GM23338 (cell line): ENCODE data around the gene CADPS2. TPM values are rescaled to one million over a fixed set of nuclear protein-coding genes. Genes with fewer than 3 reads are reported as not detected.
A peak's percentile ranks its signal among the peaks of the same experiment; 100 is the strongest.

Experiments
- ATAC-seq: fragments of 200-7000 bp; cut with Tn5 transposase; 3 replicates; pipeline ENCODE4 v1.9.1; 2020
- DNase-seq: peaks from one replicate; pipeline ENCODE4 v3.0.0-alpha.2; 2015; ENCODE audit warnings: low spot score
- H2AFZ ChIP-seq: fragments of 200-600 bp; sonication (generic); 2 replicates; pipeline ENCODE4 v1.8.0; 2016; ENCODE audit warnings: antibody characterized with exemption, mild to moderate bottlenecking, moderate library complexity
- H3F3A ChIP-seq: fragments of 200-600 bp; sonication (generic); replicated peaks from 2 replicates; pipeline ENCODE4 v1.8.0; 2017; ENCODE audit warnings: antibody characterized with exemption, mixed run types, low read depth
- H3K27ac ChIP-seq: fragments of 200-600 bp; sonication (generic); 2 replicates; pipeline ENCODE4 v1.6.1; 2016; ENCODE audit warnings: low read depth
- H3K27me3 ChIP-seq: fragments of 200-600 bp; sonication (generic); 2 replicates; pipeline ENCODE4 v1.8.0; 2016; ENCODE audit warnings: mild to moderate bottlenecking, mixed run types, moderate library complexity; ENCODE audit not compliant: insufficient read depth
- H3K36me3 ChIP-seq: fragments of 200-600 bp; sonication (generic); 2 replicates; pipeline ENCODE4 v1.8.0; 2016; ENCODE audit warnings: mild to moderate bottlenecking; ENCODE audit not compliant: insufficient read depth
- H3K4me1 ChIP-seq: fragments of 200-600 bp; sonication (generic); 2 replicates; pipeline ENCODE4 v1.8.0; 2016; ENCODE audit warnings: mild to moderate bottlenecking, moderate library complexity; ENCODE audit not compliant: insufficient read depth
- H3K4me2 ChIP-seq: fragments of 200-600 bp; sonication (generic); 2 replicates; pipeline ENCODE4 v1.7.1; 2017; ENCODE audit warnings: mixed run types
- H3K4me3 ChIP-seq: fragments of 200-600 bp; sonication (generic); 2 replicates; pipeline ENCODE4 v1.6.1; 2016; ENCODE audit warnings: mixed run types
- H3K79me2 ChIP-seq: fragments of 200-600 bp; sonication (generic); replicated peaks from 2 replicates; pipeline ENCODE4 v1.8.0; 2017; ENCODE audit warnings: mild to moderate bottlenecking; ENCODE audit not compliant: insufficient read depth
- H3K9me2 ChIP-seq: fragments of 200-600 bp; sonication (generic); 2 replicates; pipeline ENCODE4 v1.8.0; 2017; ENCODE audit not compliant: insufficient read depth
- H4K20me1 ChIP-seq: fragments of 200-600 bp; sonication (generic); replicated peaks from 2 replicates; pipeline ENCODE4 v1.8.0; 2017; ENCODE audit warnings: mild to moderate bottlenecking; ENCODE audit not compliant: insufficient read depth
- H3K27ac Mint-ChIP-seq: 2 replicates; pipeline ENCODE4 v1.8.0; 2020; ENCODE audit warnings: inconsistent platforms, mild to moderate bottlenecking, moderate library complexity, mixed read lengths
- H3K27me3 Mint-ChIP-seq: 3 replicates; pipeline ENCODE4 v1.8.0; 2022; ENCODE audit warnings: low read depth, mild to moderate bottlenecking, moderate library complexity, mixed read lengths, inconsistent platforms; ENCODE audit not compliant: insufficient read depth, poor library complexity
- H3K36me3 Mint-ChIP-seq: 3 replicates; pipeline ENCODE4 v1.8.0; 2021; ENCODE audit warnings: low read depth, mild to moderate bottlenecking, inconsistent platforms, moderate library complexity, mixed read lengths
- H3K4me1 Mint-ChIP-seq: 3 replicates; pipeline ENCODE4 v1.8.0; 2020; ENCODE audit warnings: mild to moderate bottlenecking, inconsistent platforms, mixed read lengths
- H3K4me3 Mint-ChIP-seq: 3 replicates; pipeline ENCODE4 v1.8.0; 2021; ENCODE audit warnings: moderate library complexity, mild to moderate bottlenecking, inconsistent platforms, mixed read lengths
- H3K9me3 Mint-ChIP-seq: 3 replicates; pipeline ENCODE4 v1.8.0; 2020; ENCODE audit warnings: moderate library complexity, mild to moderate bottlenecking, inconsistent platforms, mixed read lengths
- CREB1 ChIP-seq: fragments of 250-450 bp; sonication (Bioruptor Pico); IDR thresholded peaks from 2 replicates; pipeline ENCODE4 v1.5.0; 2020; ENCODE audit warnings: low read depth, mild to moderate bottlenecking, moderate library complexity
- CTCF ChIP-seq, 2 experiments: fragments of 200-600 bp in 1 of 2; sonication (generic) in 1 of 2; conservative IDR thresholded peaks; 2 replicates each; pipeline versions ENCODE4 v1.5.1 to v1.6.1; 2016 to 2017; ENCODE audit warnings: antibody characterized with exemption in 2 of 2, low read depth in 2 of 2, mild to moderate bottlenecking in 2 of 2, moderate library complexity in 1 of 2
- ETS1 ChIP-seq: IDR thresholded peaks from 2 replicates; pipeline ENCODE4 v1.6.1; 2016; ENCODE audit warnings: antibody characterized with exemption
- EZH2 ChIP-seq: fragments of 200-600 bp; sonication (generic); IDR thresholded peaks from one replicate; pipeline ENCODE4 v1.8.0; 2017; ENCODE audit warnings: antibody characterized with exemption, mild to moderate bottlenecking, low read depth; ENCODE audit not compliant: unreplicated experiment
- EZH2phosphoT487 ChIP-seq: fragments of 200-600 bp; sonication (generic); IDR thresholded peaks from one replicate; pipeline ENCODE4 v1.8.1; 2018; ENCODE audit warnings: antibody characterized with exemption; ENCODE audit not compliant: unreplicated experiment
- JUNB ChIP-seq: IDR thresholded peaks from one replicate; pipeline ENCODE4 v1.6.1; 2016; ENCODE audit warnings: antibody characterized with exemption; ENCODE audit not compliant: unreplicated experiment
- POLR2AphosphoS5 ChIP-seq: IDR thresholded peaks from 2 replicates; pipeline ENCODE4 v1.6.1; 2016; ENCODE audit warnings: antibody characterized with exemption, low read depth
- REST ChIP-seq: IDR thresholded peaks from one replicate; pipeline ENCODE4 v1.6.1; 2018; ENCODE audit warnings: antibody characterized with exemption; ENCODE audit not compliant: unreplicated experiment
- ZNF114 ChIP-seq: fragments of 250-450 bp; sonication (Bioruptor Pico); IDR thresholded peaks from 2 replicates; pipeline ENCODE4 v1.5.0; 2020; ENCODE audit warnings: mild to moderate bottlenecking, moderate library complexity
- ZNF331 ChIP-seq: fragments of 250-450 bp; sonication (Bioruptor Pico); IDR thresholded peaks from 2 replicates; pipeline ENCODE4 v1.5.0; 2020; ENCODE audit warnings: low read depth, mild to moderate bottlenecking, moderate library complexity
- polyA plus RNA-seq: library from polyadenylated mRNA; unstranded; fragments of >200 nt; fragmentation: Nextera tagmentation; extraction: Ambion mirVana; gene quantifications from 2 replicates; pipeline ENCODE4 v1.2.1, GENCODE V29; 2016
- total RNA-seq: library from RNA; depleted of rRNA; stranded (reverse); fragments of >200 nt; shearing (Covaris generic); gene quantifications from 2 replicates; pipeline ENCODE4 v1.2.3, GENCODE V29; 2014

CADPS2 gene
- total and polyA plus RNA-seq, 2 experiments from 2014 or later: 16.3 to 36.9 TPM

GRCh38 chr7:122528879-122529481 lies 357.3 kb downstream of the CADPS2 start:
- no peak overlapping the region for H3K4me3 ChIP-seq
- Mint-ChIP-seq H3K27ac (no peak overlapping the region), H3K27me3 (peaks cover 2% of the 10 kb centered on the region), H3K4me1 (peaks cover 26% of the 10 kb centered on the region), H3K4me3 (no peak overlapping the region), H3K36me3 (no peaks in the 10 kb centered on the region), H3K9me3 (no peaks in the 10 kb centered on the region)
- H3K27ac ChIP-seq: no peak overlapping the region
- H3K79me2 ChIP-seq: no peaks in the 10 kb centered on the region
- H3K9me2 ChIP-seq: no peaks in the 10 kb centered on the region
- no peak overlapping the region for H3K4me2 ChIP-seq
- H3K36me3 ChIP-seq: no peaks in the 10 kb centered on the region
- TF ChIP-seq POLR2AphosphoS5 (no peak), CTCF (conservative IDR thresholded peaks at IDR 0.05; ENCODE audit: low read depth in 2 of 2) (peak in 1 of 2 experiments; percentile 78; a peak in 3 of 4 replicates)
- ATAC-seq (no peak), DNase-seq (peak; percentile 66)
- no peaks in the 10 kb centered on the region for H3K27me3 ChIP-seq
- no peaks in the 10 kb centered on the region for H3F3A ChIP-seq
- no peaks in the 10 kb centered on the region for H4K20me1 ChIP-seq
- H2AFZ ChIP-seq: no peak overlapping the region
- H3K4me1 ChIP-seq: peaks cover 8% of the 10 kb centered on the region; the same call in 1 of the 2 replicates

GRCh38 chr7:122525355-122525754 lies 360.9 kb downstream of the CADPS2 start:
- peaks cover 22% of the 10 kb centered on the region for H3K4me1 Mint-ChIP-seq
- Histone ChIP-seq H3K36me3 (no peaks in the 10 kb centered on the region), H4K20me1 (no peaks in the 10 kb centered on the region), H3K79me2 (no peaks in the 10 kb centered on the region), H2AFZ (no peak overlapping the region), H3F3A (no peaks in the 10 kb centered on the region), H3K4me1 (peaks cover 24% of the 10 kb centered on the region), H3K27ac (no peak overlapping the region), H3K27me3 (no peaks in the 10 kb centered on the region), H3K9me2 (no peaks in the 10 kb centered on the region), H3K4me2 (no peak overlapping the region), H3K4me3 (no peak overlapping the region)
- ATAC-seq (no peak), DNase-seq (no peak)
- H3K4me3 Mint-ChIP-seq: no peak overlapping the region
- no peaks in the 10 kb centered on the region for H3K36me3 Mint-ChIP-seq
- H3K27me3 Mint-ChIP-seq: peaks cover 2% of the 10 kb centered on the region
- H3K9me3 Mint-ChIP-seq: no peaks in the 10 kb centered on the region
- H3K27ac Mint-ChIP-seq: no peak overlapping the region
- no peak for TF ChIP-seq POLR2AphosphoS5
- TF ChIP-seq ZNF331 (CRISPR knock-in tag): no peak
- no peak for TF ChIP-seq ZNF114 (CRISPR knock-in tag)
- TF ChIP-seq CTCF (conservative IDR thresholded peaks at IDR 0.05; ENCODE audit: low read depth in 2 of 2): no peak
- no peak for TF ChIP-seq ETS1
- TF ChIP-seq EZH2: no peak
- TF ChIP-seq CREB1 (CRISPR knock-in tag): no peak
- no peak for TF ChIP-seq REST
- TF ChIP-seq JUNB: no peak
- TF ChIP-seq EZH2phosphoT487: no peak
